Measurements from ENCODE around the gene FOXJ3.

DNA sequence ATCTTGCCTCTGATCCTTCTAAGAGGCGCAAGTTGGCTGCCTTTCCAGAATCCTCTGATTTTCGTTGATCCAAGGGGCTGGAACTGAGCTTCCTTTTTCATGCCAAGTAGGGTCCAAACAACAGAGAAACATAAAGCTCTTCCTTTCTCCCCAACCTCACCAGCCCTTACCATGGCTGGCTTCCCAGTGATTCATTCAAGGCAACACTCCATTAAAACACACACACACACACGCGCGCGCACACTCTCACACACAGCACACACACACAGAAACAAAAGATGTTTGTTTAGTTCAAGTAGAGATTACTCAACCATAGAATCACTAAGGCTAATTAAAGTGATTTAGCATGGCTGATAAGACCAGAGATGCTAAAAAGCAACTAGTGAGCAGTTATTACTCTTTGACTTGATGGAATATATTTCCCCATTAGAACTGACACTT is 157.5 kb downstream of the FOXJ3 start:
- TF ChIP-seq CREB1 (IDR thresholded peaks at IDR 0.05), result no peak
- TF ChIP-seq JUND (IDR thresholded peaks at IDR 0.05; ENCODE audit: low read length), result no peak
- no peak for TF ChIP-seq RXRA (IDR thresholded peaks at IDR 0.05; ENCODE audit: insufficient read depth, low read depth, low read length)
- TF ChIP-seq SIN3A (conservative IDR thresholded peaks at IDR 0.05 in 1 of 2, IDR thresholded peaks at IDR 0.05 in 1 of 2; ENCODE audit: low read depth in 1 of 2, low read length in 2 of 2), result no peak
- TF ChIP-seq, protein P1, sequence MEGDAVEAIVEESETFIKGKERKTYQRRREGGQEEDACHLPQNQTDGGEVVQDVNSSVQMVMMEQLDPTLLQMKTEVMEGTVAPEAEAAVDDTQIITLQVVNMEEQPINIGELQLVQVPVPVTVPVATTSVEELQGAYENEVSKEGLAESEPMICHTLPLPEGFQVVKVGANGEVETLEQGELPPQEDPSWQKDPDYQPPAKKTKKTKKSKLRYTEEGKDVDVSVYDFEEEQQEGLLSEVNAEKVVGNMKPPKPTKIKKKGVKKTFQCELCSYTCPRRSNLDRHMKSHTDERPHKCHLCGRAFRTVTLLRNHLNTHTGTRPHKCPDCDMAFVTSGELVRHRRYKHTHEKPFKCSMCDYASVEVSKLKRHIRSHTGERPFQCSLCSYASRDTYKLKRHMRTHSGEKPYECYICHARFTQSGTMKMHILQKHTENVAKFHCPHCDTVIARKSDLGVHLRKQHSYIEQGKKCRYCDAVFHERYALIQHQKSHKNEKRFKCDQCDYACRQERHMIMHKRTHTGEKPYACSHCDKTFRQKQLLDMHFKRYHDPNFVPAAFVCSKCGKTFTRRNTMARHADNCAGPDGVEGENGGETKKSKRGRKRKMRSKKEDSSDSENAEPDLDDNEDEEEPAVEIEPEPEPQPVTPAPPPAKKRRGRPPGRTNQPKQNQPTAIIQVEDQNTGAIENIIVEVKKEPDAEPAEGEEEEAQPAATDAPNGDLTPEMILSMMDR (IDR thresholded peaks at IDR 0.05; ENCODE audit: control extremely low read depth in 1 of 3, insufficient read depth in 1 of 3, low read depth in 1 of 3, low read length in 3 of 3), result no peak
- TF ChIP-seq, protein P2, sequence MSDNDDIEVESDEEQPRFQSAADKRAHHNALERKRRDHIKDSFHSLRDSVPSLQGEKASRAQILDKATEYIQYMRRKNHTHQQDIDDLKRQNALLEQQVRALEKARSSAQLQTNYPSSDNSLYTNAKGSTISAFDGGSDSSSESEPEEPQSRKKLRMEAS (IDR thresholded peaks at IDR 0.05), result no peak
- no peak for TF ChIP-seq PHF8 (conservative IDR thresholded peaks at IDR 0.05; ENCODE audit: low read depth, low read length)
- TF ChIP-seq HDAC2 (IDR thresholded peaks at IDR 0.05; ENCODE audit: borderline replicate concordance in 1 of 2, low read depth in 2 of 2, low read length in 2 of 2), result no peak
- no peak for TF ChIP-seq POLR2AphosphoS5 (IDR thresholded peaks at IDR 0.05; ENCODE audit: low read depth, low read length)
- no peak for TF ChIP-seq SP2 (IDR thresholded peaks at IDR 0.05; ENCODE audit: low read length)
- TF ChIP-seq, protein P3, sequence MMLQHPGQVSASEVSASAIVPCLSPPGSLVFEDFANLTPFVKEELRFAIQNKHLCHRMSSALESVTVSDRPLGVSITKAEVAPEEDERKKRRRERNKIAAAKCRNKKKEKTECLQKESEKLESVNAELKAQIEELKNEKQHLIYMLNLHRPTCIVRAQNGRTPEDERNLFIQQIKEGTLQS (IDR thresholded peaks at IDR 0.05; ENCODE audit: insufficient read depth, low read depth, low read length), result no peak
- TF ChIP-seq EZH2 (IDR thresholded peaks at IDR 0.05; ENCODE audit: low read depth, low read length, severe bottlenecking), result no peak
- TF ChIP-seq, protein P4, sequence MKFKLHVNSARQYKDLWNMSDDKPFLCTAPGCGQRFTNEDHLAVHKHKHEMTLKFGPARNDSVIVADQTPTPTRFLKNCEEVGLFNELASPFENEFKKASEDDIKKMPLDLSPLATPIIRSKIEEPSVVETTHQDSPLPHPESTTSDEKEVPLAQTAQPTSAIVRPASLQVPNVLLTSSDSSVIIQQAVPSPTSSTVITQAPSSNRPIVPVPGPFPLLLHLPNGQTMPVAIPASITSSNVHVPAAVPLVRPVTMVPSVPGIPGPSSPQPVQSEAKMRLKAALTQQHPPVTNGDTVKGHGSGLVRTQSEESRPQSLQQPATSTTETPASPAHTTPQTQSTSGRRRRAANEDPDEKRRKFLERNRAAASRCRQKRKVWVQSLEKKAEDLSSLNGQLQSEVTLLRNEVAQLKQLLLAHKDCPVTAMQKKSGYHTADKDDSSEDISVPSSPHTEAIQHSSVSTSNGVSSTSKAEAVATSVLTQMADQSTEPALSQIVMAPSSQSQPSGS (IDR thresholded peaks at IDR 0.05; ENCODE audit: low read length), result no peak
- no peak for TF ChIP-seq POLR2A (IDR thresholded peaks at IDR 0.05; ENCODE audit: control extremely low read depth in 1 of 2, low read depth in 2 of 2, low read length in 2 of 2)

Measured in H1 (cell line).